Smooth muscle cell of the brain vasculature (primary cell): ENCODE data around the gene ATF3.

Experiments
- DNase-seq: peaks from one replicate; pipeline ENCODE4 v3.0.0-alpha.2; 2012; ENCODE audit warnings: low read depth, low spot score

Gene ATF3

DNA sequence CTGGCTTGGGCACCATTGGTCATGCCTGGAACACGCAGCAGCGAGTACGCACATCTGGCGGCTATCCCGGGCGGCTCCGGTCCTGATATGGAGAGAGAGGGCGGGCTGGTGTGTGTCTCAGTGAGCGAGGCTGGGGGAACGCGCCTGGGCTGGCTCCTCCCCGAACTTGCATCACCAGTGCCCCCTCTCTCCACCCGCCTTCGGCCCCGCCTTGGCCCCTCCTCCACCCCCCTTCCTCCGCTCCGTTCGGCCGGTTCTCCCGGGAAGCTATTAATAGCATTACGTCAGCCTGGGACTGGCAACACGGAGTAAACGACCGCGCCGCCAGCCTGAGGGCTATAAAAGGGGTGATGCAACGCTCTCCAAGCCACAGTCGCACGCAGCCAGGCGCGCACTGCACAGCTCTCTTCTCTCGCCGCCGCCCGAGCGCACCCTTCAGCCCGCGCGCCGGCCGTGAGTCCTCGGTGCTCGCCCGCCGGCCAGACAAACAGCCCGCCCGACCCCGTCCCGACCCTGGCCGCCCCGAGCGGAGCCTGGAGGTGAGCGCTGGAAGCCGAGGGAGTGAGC lies at the start of gene ATF3:
ATF3 (plus strand) TSS at position 370 of the 567 bp plus-strand sequence. CDS start 6,261 bp downstream, outside the sequence.
- DNase-seq: peak; percentile 86

DNA sequence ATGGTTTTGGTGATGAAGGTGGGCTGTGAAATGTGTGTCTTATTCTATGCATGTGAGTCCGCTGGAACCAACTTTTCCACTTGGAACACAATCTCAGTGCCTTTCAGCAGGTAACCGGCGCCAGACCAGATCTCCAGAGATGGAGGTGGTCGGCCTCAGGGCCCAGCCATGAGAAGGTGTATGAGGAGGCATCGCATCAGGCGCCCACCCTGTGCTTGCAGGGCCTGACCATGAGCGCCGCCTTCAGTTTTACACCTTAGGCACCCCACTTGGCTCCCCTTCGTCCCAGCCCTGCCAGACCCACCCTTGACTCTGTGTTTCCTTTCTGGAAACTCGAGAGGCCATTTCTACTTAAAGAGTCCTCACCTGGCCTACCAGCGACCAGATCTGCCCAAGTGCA lies 48.6 kb upstream of the ATF3 start:
- no peak for DNase-seq

- no peak for DNase-seq
Measured at GRCh38 chr1:212560933-212561460, 47.6 kb upstream of the ATF3 start.

DNA sequence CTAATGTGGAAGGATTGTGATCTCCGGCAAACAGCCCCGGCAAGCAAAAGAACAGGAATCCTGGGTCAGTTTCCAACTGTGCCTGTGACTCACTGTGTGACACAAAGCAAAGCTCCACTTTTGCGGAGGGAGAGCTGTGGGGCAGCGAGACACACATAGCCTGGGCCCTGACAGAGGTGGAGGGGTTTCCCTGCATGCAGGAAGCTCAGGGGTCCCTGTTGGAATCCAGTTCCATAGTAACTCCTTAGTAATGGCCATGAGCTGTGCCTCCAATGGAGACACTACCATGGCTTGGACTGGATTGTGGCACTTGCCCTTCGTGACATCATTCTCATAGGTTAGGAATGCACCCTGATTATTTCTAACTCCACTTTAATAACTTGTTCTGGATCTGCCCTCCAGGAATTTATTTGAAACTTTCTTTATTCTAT lies 47.0 kb upstream of the ATF3 start:
- DNase-seq: no peak

GRCh38 chr1:212562771-212563170 lies 45.8 kb upstream of the ATF3 start:
- DNase-seq: no peak

DNA sequence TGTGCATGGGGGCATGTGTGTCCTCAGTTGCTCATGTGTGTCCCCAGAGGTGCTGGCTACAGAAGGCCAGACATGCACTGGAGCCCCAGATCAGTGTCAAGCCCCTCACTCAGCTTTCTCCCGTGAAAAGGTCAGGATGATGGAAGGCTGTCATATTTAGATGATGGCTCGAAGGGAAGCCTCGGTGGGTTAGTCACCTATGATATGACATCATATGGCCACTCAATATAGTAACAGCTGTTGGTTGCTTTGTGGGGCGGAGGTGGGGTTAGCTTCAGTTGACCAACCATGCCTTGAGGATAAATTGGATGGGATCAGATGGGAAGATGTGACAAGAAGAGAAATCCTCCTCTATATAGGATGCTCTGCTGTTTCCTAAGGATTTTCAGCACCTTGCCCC lies 43.5 kb upstream of the ATF3 start:
- no peak for DNase-seq

DNA sequence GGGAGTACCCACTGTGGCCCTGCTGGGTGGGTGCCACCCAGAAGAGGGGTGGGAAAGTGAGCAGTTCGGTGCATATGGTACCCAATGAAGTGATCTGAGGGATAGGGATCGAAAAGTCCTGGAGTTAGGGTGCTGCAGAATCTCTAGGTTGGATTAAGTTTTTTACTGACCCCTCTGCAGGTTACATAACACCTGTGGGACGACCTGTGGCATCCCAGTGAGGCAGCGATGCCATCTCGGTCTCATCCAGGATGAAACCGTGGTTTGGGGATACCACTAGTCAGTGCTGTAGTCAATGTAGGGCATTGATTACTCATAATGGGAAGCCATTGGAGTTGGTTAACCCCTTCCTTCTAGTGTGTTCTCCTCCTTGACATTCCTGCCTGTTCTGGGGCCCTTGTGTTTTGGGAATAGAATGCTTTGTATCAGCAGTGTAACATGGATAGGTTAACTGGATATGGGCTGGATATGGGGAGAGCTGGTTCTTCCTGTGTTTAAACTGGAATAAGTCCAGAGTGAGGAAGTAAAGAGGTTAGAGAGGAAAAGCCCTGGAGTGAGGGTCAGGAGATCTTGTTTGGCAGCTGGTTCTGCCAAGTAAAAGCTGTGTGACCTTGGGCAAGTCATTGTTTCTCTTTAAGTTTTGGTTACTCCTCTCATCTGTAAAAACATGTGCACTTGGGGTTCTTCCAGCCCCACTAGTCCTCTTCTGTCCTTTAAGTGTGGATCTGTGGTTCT lies 42.8 kb upstream of the ATF3 start:
- no peak for DNase-seq

GRCh38 chr1:212566522-212567479 lies 41.8 kb upstream of the ATF3 start:
- no peak for DNase-seq

- no peak for DNase-seq
Measured at GRCh38 chr1:212567638-212568037, 40.9 kb upstream of the ATF3 start.

- no peak for DNase-seq
Measured at GRCh38 chr1:212568978-212569537, 39.5 kb upstream of the ATF3 start.

DNA sequence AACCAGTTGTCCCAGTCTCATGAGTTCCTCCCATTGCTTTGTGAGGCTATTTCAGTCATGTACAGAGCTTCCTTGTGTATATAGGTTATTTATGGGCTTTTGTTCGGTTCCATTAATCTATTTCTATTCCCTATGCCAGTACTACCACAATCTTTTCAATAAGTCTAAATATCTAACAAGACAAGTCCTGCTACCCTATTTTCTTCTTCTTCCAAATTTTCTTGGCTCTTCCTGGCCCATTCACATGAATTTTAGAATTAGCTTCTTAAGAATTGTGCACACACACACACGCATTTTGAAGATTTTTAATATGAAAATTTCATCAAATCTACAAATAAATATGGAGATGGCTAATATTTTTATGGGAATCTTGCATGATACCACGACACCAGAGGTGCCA lies 33.8 kb upstream of the ATF3 start:
- DNase-seq: no peak

DNA sequence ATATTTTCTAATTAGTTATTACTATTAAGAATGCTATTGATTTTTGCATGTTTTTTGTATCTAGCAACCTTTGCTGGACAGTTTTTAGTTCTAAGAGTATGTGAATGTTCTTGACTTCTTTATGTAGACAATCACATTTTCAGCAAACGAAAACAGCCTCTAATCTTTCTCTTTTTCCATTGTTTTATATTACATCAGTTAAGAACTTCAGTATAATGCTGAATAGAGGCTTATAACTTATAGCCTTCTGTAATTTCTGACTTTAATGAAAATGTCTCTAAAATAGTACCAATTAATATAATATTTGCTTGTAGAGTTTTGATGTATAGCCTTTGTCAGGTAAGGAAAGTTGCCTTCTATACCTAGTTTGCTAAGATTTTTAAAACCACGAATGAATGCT lies 33.2 kb upstream of the ATF3 start:
- no peak for DNase-seq

DNA sequence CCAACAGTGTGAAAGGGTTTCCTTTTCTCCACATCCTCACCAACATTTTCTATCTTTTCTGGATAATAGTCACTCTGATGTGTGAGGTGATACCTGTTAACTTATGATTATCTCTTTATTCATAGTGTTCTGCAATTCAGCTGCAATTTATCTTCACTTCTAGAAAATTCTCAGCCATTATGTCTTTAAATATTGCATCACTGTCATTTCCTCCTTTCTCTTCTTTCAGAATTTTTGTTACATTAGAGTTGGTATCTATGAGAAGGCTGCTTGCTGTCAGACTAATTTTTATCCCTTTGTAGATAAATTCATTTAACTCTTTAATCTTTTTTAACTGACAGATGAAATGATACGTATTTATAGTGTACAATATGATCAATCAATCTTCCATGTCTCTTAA lies 30.5 kb upstream of the ATF3 start:
- DNase-seq: no peak

GRCh38 chr1:212581034-212581433 lies 27.5 kb upstream of the ATF3 start:
- no peak for DNase-seq

DNA sequence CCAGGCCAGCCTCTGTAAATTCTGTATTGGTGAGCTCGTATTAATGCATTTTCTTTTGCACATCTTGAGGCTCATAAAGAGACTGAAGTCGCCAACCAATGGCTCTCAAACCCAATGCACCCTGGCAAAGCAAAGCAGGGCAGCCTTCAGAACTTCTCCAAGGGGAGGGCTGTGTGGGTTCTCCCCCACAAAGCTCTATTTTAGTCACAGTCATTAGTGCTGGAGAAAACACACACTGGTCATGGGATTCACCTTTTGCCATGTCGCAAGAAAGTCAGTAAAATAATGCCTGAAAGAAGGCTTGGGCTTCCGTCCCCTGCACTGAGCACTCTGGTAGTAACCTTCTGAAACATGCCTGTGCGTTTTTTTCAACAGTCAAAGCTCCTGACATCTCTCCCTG lies 26.3 kb upstream of the ATF3 start:
- no peak for DNase-seq

DNA sequence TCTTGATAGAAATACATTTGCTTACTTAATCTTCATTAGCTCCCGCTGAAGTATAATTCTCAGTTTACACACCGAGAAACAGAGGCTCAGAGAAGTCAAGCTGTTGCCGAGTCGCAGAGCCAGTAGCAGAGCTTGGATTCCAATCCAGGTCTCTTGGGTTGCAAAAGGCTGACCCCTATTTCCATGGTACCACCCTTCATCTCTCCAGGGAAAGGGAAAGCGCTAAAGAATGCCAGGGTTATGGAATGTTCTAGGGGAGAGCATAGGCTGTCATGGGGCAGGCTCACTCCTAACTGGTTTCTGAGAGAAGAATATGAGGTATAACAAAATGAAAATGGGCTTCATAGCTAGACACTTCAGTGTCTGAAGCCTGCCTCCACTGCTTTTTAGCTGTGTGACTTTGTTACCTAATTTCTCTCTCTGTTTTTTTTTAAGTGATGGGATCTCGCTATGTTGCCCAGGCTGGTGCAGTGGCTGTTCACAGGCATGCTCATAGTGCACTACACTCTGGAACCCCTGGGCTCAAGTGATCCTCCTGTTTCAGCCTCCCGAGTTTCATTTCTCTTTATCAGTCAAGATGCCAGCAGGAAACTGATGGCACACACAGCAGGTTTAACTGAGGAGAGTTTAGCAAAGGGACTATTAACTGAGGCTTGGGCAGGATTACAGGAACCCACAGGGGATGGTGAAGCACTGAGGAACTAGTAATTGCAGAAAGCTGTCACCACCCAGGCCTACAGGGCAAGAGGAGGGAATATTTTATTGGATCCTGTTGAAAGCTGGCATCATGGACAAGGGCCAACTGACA lies 25.5 kb upstream of the ATF3 start:
- DNase-seq: no peak

DNA sequence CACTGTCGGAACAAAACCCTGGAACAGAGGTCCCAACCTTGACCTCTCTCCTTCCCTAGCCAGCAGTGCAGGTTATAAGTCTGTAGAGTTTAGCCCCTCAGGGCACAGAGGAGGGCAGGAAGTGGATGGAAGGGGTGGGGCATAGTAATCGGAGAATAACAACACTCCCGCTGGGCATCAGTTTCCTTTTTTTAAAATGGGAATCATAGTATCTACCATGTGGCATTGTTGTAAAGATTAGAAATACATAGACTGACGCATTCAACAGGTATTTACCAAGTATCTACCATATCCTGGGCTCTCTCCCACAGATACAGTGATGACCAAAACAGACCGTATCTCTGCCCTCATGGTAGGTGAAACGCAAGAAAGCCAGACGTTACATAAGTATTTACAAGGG lies 24.9 kb upstream of the ATF3 start:
- DNase-seq: no peak

- no peak for DNase-seq
Measured at GRCh38 chr1:212584092-212584886, 24.3 kb upstream of the ATF3 start.

- DNase-seq: no peak
Measured at GRCh38 chr1:212585210-212585609, 23.4 kb upstream of the ATF3 start.
